Measurements from ENCODE around the gene ITPK1. TPM values are rescaled to one million over a fixed set of nuclear protein-coding genes. Genes with fewer than 3 reads are reported as not detected.
"Not testable (repeated sequence)": the region's sequence is repeated elsewhere in the genome, so short reads cannot be mapped to it uniquely, and the experiment has no call there.

ITPK1 gene
- 27.5 and 27.7 TPM in 2 replicates for total RNA-seq (2014; rRNA removed)
- 45.8 TPM for polyA plus RNA-seq (2012)

DNA sequence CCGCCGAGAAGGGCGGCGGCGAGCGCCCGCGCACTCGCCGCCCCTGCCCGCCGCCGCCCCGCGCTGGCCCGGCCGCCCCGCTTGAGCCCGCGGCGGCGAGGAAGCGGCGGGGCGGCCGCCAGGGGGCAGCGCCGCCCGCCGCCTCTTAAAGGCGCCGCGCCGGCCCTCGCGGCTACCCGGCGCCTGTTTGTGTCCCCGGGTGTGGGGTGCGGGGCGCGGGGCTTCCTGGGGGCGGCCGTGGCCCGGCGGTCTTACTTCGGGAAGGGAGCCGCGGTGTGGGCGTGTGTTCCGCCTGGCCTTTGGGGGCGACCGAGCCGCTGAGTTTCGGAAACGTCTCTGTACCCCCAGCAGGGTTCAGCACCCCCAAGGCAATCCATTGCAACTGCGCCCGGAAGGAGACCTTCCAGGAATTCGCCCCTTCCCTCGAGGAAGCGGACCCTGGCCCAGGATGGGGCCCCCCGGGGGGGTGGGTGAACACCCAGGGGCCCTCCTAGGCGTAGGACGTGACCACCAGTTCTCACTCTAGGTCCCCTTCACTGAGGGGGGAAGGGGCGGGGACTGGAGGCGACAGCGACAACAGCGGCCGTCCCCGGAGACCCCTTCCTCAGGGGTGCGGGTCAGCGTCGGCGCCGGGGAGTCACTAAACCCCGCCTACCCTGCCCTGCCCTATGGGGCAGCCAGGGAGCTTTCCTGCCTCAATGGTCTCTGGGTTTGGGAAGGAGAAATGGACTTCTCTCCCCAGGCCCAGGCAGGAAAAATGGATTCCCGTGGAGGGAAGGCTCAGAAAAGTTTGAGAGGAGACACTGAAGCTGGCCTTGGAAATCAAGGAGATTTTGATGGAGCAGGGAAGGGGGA, at the start of gene ITPK1:
Gene ITPK1 (minus strand): TSS at position 105 of the 855 bp plus-strand sequence. CDS start 762 bp downstream, outside the sequence.
- DNase-seq (ENCODE audit: low read depth), result peak; percentile 41

DNA sequence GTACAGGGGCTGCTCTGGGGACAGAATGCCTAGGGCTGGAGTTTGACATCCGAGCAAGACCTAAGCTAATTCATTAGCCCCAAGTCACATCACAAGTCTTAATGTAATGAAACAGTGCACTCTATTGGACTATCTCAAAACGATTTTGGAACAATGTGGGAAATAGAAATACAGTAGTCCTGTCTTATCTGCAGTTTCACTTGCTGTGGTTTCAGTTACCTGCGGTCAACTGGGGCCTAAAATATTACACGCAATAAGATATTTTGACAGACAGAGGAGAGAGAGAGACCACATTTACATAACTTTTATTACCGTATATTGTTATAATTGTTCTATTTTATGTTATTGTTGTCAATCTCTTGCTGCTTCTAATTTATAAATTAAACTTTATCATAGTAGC, 47.8 kb upstream of the ITPK1 start:
- no peak for DNase-seq (ENCODE audit: low read depth)

- no peak for DNase-seq (ENCODE audit: low read depth)
Measured at GRCh38 chr14:93161411-93161940, 45.8 kb upstream of the ITPK1 start.

DNA sequence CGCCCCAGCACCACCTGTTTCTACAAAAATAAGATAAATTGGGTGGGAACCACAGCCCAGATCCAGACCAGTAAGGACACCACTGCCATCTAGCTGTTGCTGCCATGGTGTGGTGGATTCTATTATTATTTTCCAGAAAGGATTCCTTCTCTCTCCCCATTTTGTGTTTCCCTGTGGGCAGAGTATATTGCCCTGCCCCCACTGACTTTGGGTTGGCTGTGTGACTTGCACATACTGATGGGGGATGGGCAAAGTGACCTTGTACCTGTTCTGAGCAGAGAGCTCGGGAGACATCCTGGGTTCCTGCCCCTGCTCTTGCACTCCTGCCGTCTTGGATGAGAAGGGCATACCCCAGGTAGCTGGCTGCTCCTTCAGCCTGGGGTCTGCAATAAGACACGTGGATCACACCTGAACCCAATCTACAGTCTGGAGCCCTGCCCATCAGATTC, 44.7 kb upstream of the ITPK1 start:
- DNase-seq (ENCODE audit: low read depth), result peak; percentile 6

DNA sequence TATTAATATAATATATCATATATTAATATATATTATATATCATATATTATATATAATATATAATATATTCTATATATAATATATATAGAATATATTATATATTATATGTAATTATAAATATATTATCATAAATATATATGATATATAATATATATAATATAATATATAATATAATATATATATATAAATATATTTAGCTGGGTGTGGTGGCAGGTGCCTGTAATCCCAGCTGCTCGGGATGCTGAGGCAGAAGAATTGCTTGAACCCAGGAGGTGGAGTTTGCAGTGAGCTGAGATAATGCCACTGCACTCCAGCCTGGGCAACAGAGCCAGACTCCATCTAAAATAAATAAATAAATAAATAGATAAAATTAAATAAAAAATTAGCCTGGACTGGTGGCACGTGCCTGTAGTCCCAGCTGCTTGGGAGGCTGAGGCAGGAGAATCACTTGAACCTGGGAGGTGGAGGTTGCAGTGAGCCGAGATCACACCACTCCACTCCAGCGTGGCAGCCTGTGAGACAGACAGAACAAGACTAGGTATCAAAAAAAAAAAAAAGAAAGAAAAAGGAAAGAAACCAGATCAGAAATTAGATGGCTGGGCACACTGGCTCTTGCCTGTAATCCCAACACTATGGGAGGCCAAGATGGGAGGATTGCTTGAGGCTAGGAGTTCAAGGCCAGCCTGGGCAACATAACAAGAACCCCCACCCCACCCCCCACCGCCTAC, 44.1 kb upstream of the ITPK1 start:
- not testable (repeated sequence) for DNase-seq (ENCODE audit: low read depth)

DNA sequence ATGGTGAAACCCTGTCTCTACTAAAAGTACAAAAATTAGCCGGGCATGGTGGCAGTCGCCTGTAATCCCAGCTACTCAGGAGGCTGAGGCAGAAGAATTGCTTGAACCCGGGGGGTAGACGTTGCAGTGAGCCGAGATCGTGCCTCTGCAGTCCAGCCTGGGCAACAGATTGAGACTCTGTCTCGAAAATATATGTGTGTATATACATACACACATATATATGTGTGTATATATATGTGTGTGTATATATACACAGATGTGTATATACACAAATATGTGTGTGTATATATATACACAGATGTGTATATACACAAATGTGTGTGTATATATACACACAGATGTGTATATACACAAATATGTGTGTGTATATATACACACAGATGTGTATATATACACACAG, 42.6 kb upstream of the ITPK1 start:
- not testable (repeated sequence) for DNase-seq (ENCODE audit: low read depth)

- DNase-seq (ENCODE audit: low read depth), result no peak
Measured at GRCh38 chr14:93156693-93157369, 41.1 kb upstream of the ITPK1 start.

GRCh38 chr14:93155667-93156066, 39.9 kb upstream of the ITPK1 start:
- DNase-seq (ENCODE audit: low read depth), result no peak

GRCh38 chr14:93153121-93153520, 37.4 kb upstream of the ITPK1 start:
- DNase-seq (ENCODE audit: low read depth), result no peak

DNA sequence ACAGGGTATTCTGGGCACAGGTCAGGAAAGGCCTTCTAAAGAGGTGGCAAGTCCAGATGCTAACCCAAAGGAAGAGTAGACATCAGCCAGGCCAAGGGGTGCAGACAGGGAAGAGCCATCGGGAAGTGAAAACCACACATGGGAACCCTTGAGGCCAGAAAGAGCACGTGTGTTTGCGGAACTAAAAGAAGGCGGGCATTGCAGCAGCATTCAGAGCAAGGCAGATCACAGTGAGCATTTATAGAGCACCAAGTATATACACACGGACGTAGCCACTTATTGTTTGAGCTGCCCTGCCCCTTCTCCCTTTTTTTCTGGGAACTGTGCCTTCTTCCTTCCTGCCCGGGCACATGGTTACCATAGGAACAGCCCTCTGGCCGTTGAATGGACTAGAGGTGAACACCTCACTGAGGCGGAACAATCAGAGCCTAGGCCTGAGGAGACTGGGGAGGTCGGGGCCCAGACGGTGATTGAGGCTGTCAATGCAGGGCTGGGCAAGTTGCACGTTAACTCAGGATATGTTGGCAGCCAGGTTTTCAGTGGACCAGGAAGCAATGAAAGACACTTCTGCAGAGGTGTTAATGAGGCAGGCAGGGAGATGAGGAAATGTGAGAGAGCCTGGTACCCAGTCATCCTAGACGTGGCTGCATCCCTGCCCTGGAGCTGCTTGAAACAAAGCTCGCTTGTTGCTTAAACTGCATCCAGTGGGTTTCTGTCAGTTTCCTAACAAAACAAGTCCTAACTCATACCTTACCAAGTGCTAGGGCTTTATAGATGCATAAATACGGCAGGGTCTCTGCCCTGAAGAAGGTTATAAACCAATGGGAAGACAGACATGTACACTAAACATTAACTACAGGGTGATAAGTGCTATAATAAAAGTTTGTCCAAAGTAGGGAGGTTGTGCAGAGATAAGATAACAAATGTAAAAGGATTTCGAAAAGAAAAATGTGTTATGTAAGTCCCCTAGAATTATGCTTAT, 34.8 kb upstream of the ITPK1 start:
- no peak for DNase-seq (ENCODE audit: low read depth)

DNA sequence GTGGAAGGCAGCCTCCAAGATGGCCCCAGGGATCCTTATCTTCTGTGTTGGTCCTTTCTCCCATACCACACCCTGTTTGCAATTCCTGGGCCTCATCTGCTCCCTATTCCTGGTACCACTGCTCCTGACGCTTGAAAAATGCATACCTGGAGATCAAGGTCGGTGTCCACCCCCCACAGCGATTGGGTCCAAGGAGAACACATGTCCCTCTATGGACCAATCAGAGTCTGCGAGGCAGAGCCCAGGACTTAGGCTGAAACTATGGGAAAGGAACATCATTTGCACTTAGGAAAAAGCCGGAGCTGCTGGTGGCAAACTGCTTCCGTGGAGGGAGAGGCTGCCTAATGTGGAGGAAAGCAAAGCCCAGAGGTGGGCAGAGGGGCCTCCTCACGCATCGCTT, 33.3 kb upstream of the ITPK1 start:
- no peak for DNase-seq (ENCODE audit: low read depth)

DNA sequence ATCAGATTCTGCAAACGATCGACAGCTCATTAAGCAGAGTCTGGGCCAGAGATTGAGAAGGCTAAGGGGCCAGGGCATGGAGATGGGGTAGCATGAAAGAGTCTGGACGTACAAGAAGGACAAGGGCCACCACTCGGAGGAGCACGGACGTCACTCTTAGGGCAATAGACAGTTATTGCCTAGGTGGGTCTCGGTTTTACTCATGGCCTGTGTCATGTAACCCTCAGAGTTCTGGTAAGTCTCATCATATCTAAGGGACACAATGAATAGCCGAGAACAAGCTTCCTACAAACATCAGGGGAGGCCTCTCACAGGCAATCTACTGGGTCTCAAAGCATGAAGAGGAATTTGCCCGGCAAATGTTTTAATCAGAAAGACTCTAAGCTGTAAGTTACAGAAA, 30.4 kb upstream of the ITPK1 start:
- DNase-seq (ENCODE audit: low read depth), result no peak

DNA sequence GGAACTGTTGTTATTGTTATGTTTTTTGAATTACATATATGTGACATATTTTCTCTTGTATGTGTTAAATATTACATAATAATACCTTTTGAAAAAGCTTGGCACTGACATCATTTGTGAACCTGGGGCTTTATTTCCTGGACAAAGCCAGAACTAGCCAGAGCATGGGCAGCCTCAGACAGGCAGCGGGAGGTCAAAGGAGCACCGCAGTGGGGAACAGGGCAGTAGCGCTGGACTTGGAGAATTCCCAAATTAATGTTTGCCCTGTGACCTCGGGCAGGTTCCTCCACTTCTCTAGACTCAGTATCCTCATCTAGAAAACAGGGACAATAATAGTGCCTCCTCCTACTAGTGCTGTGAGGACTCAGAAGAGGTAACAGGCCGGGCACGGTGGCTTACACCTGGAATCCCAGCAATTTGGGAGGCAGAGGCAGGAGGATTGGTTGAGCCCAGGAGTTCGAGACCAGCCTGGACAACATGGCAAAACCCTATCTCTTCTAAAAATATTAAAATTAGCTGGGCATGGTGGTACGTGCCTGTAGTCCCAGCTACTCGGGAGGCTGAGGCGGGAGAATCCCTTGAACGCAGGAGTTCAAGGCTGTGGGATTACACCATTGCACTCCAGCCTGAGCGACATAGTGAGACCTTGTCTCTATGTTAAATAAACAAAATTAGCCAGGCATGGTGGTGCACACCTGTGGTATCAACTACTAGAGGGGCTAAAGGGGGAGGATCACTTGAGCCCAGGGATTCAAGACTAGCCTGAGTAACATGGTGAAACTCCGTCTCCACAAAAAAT, 27.3 kb upstream of the ITPK1 start:
- DNase-seq (ENCODE audit: low read depth), result no peak

GRCh38 chr14:93137864-93138263, 22.1 kb upstream of the ITPK1 start:
- no peak for DNase-seq (ENCODE audit: low read depth)

DNA sequence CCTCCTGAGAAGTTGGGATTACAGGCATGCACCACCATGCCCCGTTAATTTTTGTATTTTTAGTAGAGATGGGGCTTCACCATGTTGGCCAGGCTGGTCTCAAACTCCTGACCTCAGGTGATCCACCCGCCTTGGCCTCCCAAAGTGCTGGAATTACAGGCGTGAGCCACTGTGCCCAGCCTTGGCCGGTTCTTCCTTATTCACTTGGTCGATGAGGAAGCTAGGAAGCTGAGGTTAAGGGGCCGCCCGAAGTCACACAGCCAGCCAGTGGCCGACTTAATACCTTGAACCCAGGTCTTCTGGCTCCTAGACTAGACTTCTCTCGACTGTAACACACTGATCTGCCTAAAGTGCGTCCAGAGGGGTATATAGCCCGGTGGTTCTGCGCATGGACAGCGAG, 20.8 kb upstream of the ITPK1 start:
- not testable (repeated sequence) for DNase-seq (ENCODE audit: low read depth)

DNA sequence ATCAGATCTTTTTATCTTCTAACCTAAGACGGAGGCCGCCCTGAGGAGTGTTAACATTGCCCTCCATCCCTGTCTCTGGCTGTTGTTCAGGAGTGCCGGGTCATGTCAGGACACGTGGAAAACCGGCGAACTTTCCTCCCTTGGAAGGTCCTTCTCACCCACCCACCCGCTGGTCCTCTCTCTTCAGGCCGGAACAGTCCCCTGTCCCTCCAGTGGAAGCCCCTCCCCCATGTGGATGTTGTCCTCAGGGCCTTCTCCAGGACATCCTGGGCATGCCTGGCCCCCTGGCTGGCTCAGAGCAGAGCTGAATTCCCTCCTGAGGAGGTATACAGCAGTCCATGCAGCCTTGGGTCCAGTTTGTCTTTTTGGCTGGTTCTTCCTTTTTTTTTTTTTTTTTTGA, 20.3 kb upstream of the ITPK1 start:
- no peak for DNase-seq (ENCODE audit: low read depth)

GRCh38 chr14:93135399-93135798, 19.7 kb upstream of the ITPK1 start:
- DNase-seq (ENCODE audit: low read depth), result no peak

GRCh38 chr14:93133464-93133863, 17.7 kb upstream of the ITPK1 start:
- no peak for DNase-seq (ENCODE audit: low read depth)

DNA sequence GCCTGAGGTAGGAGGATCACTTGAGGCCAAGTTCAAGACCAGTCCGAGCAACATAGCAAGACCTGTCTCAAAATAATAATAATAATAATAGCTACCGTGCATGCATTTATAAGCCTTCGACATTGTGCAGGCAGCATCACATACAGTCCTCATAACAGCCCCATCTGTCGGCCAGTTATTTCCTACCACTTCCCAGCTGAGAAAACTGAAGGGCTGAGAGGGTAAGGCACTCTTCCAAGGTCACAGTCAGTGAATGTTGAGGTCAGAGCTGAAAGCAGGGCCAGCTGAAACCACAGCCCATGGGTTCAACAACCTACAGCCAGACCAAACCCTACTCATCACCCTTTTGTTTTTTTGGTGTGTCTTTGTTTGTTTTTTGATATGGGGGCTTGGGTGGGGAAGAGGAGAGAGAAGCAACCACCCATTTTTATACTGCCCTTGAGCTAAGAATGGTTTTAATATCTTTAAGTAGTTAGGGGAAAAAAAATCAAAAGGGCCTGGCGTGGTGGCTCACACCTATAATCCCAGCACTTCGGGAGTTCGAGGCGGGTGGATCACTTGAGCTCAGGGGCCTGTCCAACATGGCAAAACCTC, 16.8 kb upstream of the ITPK1 start:
- DNase-seq (ENCODE audit: low read depth), result peak; percentile 40

All from LHCN-M2 (cell line).